C4-2B (cell line): ENCODE data around the gene TRIM17.

Experiments
- H3K27ac ChIP-seq: fragments of 450-650 bp; 2 replicates; pipeline ENCODE4 v1.5.1; 2017
- CTCF ChIP-seq: fragments of 450-650 bp; conservative IDR thresholded peaks from 2 replicates; pipeline ENCODE4 v1.5.1; 2017; ENCODE audit warnings: mild to moderate bottlenecking
- ZFX ChIP-seq: fragments of 450-650 bp; IDR thresholded peaks from 2 replicates; pipeline ENCODE4 v1.6.1; 2017

TRIM17 gene

DNA sequence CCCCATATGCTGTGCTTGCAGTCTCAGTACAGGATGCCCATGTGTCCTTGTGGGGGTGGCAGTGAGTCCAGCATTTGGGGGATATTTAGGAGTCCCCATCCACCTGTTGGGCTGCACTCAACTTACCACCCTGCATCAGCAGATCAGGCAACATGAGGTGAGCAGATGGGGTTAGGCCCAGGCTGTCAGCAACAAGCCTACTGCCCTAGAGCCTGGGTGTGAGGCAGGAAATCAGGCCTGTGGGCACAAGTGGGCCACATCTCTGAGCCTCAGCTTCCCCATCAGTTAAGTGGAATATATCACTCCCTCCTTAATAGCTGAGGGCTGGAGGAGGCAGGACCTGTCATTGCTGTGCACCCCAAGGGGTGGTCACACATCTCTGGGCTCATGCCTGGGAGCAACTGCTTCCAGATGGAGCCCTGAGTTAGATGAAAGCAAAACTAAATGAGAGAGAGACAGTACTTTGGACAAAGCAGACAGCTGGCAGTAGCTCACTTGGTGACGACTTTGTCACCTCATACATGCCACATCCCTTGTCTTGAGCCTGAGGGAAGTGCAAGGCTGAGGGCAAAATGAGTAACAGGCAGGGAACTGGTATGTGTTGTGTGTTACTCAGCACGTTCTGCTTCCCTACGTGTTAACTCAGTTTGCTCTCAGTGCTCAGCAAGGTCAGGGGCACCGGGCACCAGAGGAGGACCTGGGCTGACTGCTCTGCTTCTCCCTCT, 58.5 kb downstream of the TRIM17 start:
- TF ChIP-seq CTCF: no peak
- no peak for TF ChIP-seq ZFX
- H3K27ac ChIP-seq: no peak overlapping the region
